ENCODE data around the gene AMPD3. TPM values are rescaled to one million over a fixed set of nuclear protein-coding genes. Genes with fewer than 3 reads are reported as not detected.

AMPD3 gene
- total and polyA plus RNA-seq, 9 donors = 2.0 to 9.3 (median 6.8) TPM

DNA sequence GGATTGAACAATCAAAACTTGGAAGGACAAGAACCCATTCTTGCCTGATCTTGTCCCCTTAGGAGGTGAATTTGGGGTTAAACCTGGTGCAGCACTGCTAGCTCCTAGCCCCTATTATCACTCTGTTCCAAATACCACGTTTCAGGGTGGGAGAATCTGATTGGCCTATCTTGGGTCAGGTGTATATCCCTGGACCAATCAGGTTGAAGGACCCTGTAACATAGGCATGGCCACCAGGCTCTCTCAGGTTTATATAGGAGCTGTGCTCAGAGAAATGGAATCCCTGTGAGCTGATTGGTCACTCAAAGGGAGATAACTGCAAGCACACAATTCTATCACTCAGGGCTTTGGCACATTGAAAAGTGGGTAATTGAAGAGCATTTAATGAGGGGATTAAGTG lies 26.6 kb upstream of the AMPD3 start:
- DNase-seq = no peak
- no peaks in the 10 kb centered on the region for H3K27me3 ChIP-seq
- TF ChIP-seq, protein P1, sequence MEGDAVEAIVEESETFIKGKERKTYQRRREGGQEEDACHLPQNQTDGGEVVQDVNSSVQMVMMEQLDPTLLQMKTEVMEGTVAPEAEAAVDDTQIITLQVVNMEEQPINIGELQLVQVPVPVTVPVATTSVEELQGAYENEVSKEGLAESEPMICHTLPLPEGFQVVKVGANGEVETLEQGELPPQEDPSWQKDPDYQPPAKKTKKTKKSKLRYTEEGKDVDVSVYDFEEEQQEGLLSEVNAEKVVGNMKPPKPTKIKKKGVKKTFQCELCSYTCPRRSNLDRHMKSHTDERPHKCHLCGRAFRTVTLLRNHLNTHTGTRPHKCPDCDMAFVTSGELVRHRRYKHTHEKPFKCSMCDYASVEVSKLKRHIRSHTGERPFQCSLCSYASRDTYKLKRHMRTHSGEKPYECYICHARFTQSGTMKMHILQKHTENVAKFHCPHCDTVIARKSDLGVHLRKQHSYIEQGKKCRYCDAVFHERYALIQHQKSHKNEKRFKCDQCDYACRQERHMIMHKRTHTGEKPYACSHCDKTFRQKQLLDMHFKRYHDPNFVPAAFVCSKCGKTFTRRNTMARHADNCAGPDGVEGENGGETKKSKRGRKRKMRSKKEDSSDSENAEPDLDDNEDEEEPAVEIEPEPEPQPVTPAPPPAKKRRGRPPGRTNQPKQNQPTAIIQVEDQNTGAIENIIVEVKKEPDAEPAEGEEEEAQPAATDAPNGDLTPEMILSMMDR (IDR thresholded peaks at IDR 0.05) = no peak
- TF ChIP-seq EP300 (IDR thresholded peaks at IDR 0.05) (no peak), POLR2A (IDR thresholded peaks at IDR 0.05) (no peak)
- no peak overlapping the region for H3K4me3 ChIP-seq
- 26 to 41% (median 35%) methylated on average over 1 of the region's 1 CpG for WGBS, 3 donors
- intact Hi-C loops (cut with DNase I) = no loop called here
- no peaks in the 10 kb centered on the region for H3K9me3 ChIP-seq
- no peaks in the 10 kb centered on the region for H3K4me1 ChIP-seq (ENCODE audit: insufficient read depth)
- no peaks in the 10 kb centered on the region for H3K36me3 ChIP-seq
- H3K27ac ChIP-seq = no peak overlapping the region

DNA sequence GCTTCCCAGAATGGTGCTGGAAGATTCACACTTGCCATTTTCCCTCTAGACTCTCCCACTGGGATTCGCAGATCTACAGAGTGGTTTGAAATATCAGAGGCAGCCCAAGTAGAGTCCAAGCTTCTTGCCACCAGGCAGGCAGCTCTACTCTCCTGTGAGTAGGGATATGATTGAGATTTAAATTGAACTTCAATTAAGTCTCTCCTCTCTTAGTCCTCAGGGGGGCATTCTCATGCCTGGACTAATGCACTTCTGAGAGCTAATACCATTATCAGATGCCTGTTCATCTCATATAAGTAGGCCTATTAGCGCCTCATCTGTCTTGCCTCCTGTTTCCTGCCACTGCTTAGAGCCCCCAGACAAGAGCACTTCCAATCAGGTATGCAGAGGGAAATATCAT lies 25.5 kb upstream of the AMPD3 start:
- WGBS, 3 donors = 94 to 97% (median 96%) methylated on average over 2 of the region's 2 CpGs

DNA sequence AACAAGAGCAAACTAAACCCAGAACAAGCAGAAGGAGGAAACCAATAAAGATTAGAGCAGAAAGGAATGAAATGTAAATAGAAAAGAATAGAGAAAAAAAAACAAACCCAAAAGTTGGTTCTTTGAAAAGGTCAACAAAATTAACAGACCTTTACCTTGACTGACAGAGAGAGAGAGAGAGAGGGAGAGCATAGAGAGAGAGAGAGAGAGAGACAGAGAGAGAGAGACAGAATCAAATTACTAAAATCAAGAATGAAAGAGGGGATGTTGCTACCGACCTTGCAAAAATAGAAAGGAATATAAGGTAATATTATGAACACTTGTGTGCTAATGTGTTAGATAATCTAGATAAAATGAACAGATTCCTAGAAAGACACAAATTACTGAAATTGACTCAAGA lies 22.6 kb upstream of the AMPD3 start:
- DNase-seq = no peak
- no peak overlapping the region for H3K4me3 ChIP-seq
- H3K9me3 ChIP-seq = no peaks in the 10 kb centered on the region
- intact Hi-C loops (cut with DNase I) = no loop called here
- H3K36me3 ChIP-seq = no peaks in the 10 kb centered on the region
- H3K27ac ChIP-seq = no peak overlapping the region
- H3K27me3 ChIP-seq = no peaks in the 10 kb centered on the region
- H3K4me1 ChIP-seq (ENCODE audit: insufficient read depth) = no peaks in the 10 kb centered on the region
- TF ChIP-seq POLR2A (IDR thresholded peaks at IDR 0.05) = no peak
- TF ChIP-seq, protein P1 (IDR thresholded peaks at IDR 0.05) = no peak
- no peak for TF ChIP-seq EP300 (IDR thresholded peaks at IDR 0.05)
- WGBS, 3 donors = 38 to 79% (median 76%) methylated on average over 1 of the region's 1 CpG

More for the DNA sequence above, 25.5 kb upstream of the AMPD3 start:
- intact Hi-C loops (cut with DNase I) = no loop called here
- Histone ChIP-seq H3K27me3 (no peaks in the 10 kb centered on the region), H3K27ac (no peak overlapping the region), H3K4me1 (ENCODE audit: insufficient read depth) (no peaks in the 10 kb centered on the region), H3K4me3 (no peak overlapping the region), H3K9me3 (no peaks in the 10 kb centered on the region), H3K36me3 (no peaks in the 10 kb centered on the region)
- TF ChIP-seq EP300 (IDR thresholded peaks at IDR 0.05) (no peak), POLR2A (IDR thresholded peaks at IDR 0.05) (no peak)
- TF ChIP-seq, protein P1 (IDR thresholded peaks at IDR 0.05) = no peak
- DNase-seq = no peak

DNA sequence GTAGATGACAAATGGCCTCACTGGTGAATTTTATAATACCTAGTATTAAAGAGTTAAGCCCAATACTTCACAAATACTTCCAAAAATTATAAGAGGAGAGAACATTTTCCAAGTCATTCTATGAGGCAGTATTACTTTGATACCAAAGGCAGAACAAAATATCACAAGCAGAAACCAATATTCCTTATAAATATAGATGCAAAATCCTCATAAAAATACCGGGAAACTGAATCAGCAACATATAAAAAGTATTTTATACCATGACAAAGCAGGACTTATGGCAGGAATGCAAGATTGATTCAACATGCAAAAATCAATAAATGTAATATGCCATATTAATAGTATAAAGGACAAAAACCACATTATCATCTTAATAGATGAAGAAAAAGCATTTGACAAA lies 22.1 kb upstream of the AMPD3 start:
- DNase-seq = no peak
- intact Hi-C loops (cut with DNase I) = no loop called here
- Histone ChIP-seq H3K27me3 (no peaks in the 10 kb centered on the region), H3K9me3 (no peaks in the 10 kb centered on the region), H3K4me3 (no peak overlapping the region), H3K4me1 (ENCODE audit: insufficient read depth) (no peaks in the 10 kb centered on the region), H3K36me3 (no peaks in the 10 kb centered on the region), H3K27ac (no peak overlapping the region)
- no peak for TF ChIP-seq EP300 (IDR thresholded peaks at IDR 0.05)
- TF ChIP-seq POLR2A (IDR thresholded peaks at IDR 0.05) = no peak
- TF ChIP-seq, protein P1 (IDR thresholded peaks at IDR 0.05) = no peak
- WGBS, 3 donors = 66 to 88% (median 84%) methylated on average over 1 of the region's 1 CpG

Measured in ovary (tissue), 9 donors.